Gastrocnemius medialis (tissue), 4 donors: ENCODE data around the gene TLR9.

Source experiments
- CTCF ChIP-seq, 5 experiments: fragments of 450-650 bp in 3 of 5; fragments of 200-600 bp in 2 of 5; sonication (generic) in 2 of 5; IDR thresholded peaks in 4 of 5; conservative IDR thresholded peaks in 1 of 5; 1 replicate in 4 of 5; 2 replicates in 1 of 5; pipeline ENCODE4 v1.5.1; 2016 to 2019; ENCODE audit warnings: antibody characterized with exemption in 5 of 5, mild to moderate bottlenecking in 3 of 5, moderate library complexity in 3 of 5
- POLR2A ChIP-seq, 2 donors: fragments of 450-650 bp; IDR thresholded peaks; one replicate each; pipeline ENCODE4 v1.6.1; 2017; ENCODE audit warnings: antibody characterized with exemption in 2 of 2, mild to moderate bottlenecking in 2 of 2, moderate library complexity in 2 of 2

DNA sequence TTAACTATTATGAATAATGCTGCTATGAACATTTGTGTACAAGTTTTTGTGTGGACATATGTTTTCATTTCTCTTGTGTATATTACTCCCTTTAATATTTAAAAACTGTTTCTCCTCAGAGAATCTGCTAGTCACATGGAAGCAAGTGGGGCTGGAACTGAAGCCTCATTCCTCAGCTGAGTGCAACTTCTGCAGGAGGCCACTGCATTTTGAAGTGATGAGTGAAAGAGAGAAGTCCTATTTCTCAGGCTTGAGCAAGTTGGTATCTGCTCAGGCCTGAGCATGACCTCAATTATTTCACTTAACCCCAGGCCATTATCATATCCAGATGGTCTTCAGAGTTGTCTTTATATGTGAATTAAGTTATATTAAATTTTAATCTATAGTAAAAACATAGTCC lies 11.5 kb downstream of the TLR9 start:
- TF ChIP-seq CTCF (IDR thresholded peaks at IDR 0.05 in 4 of 5, conservative IDR thresholded peaks at IDR 0.05 in 1 of 5) (no peak), POLR2A (IDR thresholded peaks at IDR 0.05) (no peak)
